BJ (cell line): ENCODE results near the gene DIS3L2. TPM values are rescaled to one million over a fixed set of nuclear protein-coding genes. Genes with fewer than 3 reads are reported as not detected.
"Not testable (repeated sequence)": the region's sequence is repeated elsewhere in the genome, so short reads cannot be mapped to it uniquely, and the experiment has no call there.

ENCODE experiments used
- CTCF ChIA-PET: fragments of 350-600 bp; formaldehyde crosslinking; extraction: SDS; loops from one replicate; lab custom pipeline; 2021; ENCODE audit warnings: antibody characterized with exemption, inconsistent platforms; lab: Yijun Ruan, JAX
- POLR2A ChIA-PET: fragments of 300-600 bp; sonication (Branson Sonifier 250); formaldehyde crosslinking; extraction: SDS; loops from one replicate; lab custom pipeline; 2021; ENCODE audit warnings: antibody characterized with exemption; lab: Charles Lee
- DNase-seq: peaks from one replicate; pipeline ENCODE4 v3.0.0-alpha.2; 2011; ENCODE audit warnings: low read depth
- H3K27me3 ChIP-seq: 2 replicates; pipeline ENCODE4 v1.6.0; 2011; ENCODE audit warnings: low read length; ENCODE audit not compliant: control insufficient read depth, insufficient read depth
- H3K36me3 ChIP-seq: 2 replicates; pipeline ENCODE4 v1.5.1; 2011; ENCODE audit warnings: low read length; ENCODE audit not compliant: control insufficient read depth, insufficient read depth
- H3K4me3 ChIP-seq: 2 replicates; pipeline ENCODE4 v1.5.1; 2011; ENCODE audit warnings: low read depth, mild to moderate bottlenecking, control low read depth, low read length
- polyA plus RNA-seq: library from polyadenylated mRNA; depleted of rRNA; stranded (reverse); fragments of >200 nt; gene quantifications from 2 replicates; pipeline ENCODE4 v1.2.3, GENCODE V29; 2011
- TF ChIP-seq, protein P1 (sequence below): IDR thresholded peaks from 2 replicates; pipeline ENCODE4 v1.5.1; 2011; ENCODE audit warnings: low read depth, mild to moderate bottlenecking, control low read depth, inconsistent platforms, low read length, moderate library complexity; ENCODE audit not compliant: insufficient read depth

DIS3L2 gene
- polyA plus RNA-seq, 1 experiment, result 12.4 TPM

DNA sequence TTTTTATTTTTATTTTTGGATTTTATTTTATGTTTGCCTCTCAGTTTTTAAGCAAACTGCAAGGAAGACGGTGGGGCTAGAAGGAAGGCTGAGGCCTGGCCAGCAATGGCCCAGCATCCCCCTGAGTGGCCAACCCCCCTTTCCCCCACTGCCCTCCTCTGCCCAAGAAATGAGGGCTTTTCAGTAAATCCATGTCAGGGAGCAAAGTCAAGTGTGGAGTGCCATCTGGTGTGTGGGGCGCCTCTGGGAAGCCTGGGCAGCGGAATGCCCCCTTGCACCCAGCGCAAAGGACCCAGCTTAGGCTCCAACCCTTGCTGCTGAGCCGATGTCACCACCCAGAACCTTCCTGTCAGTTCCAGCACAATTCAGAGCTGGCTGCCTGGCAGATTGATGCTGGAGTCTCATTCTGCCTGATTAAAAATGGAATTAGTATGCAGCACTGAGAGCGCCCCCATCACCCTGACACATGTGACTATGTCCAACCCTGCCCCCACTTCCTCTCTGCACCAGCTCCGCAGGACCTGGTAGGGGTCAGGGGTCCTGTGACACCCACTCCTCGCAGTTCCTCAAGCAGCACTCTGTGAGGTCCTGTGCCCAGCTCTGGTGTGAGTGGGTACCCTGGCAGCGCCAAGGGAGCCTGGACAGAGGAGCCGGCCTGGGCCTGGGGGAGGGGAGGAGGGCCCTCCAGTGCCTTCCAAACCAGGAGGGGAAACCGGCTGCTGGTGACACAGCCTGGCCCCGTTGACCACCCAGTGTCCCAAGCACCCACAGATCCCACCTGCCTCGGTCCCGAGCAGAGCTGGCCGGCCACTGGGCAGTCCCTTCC lies 407.8 kb downstream of the DIS3L2 start:
- no peak for DNase-seq
- no peaks in the 10 kb centered on the region; the same call in 1 of the 2 replicates for H3K27me3 ChIP-seq
- no peaks in the 10 kb centered on the region for H3K36me3 ChIP-seq
- TF ChIP-seq, protein P1, sequence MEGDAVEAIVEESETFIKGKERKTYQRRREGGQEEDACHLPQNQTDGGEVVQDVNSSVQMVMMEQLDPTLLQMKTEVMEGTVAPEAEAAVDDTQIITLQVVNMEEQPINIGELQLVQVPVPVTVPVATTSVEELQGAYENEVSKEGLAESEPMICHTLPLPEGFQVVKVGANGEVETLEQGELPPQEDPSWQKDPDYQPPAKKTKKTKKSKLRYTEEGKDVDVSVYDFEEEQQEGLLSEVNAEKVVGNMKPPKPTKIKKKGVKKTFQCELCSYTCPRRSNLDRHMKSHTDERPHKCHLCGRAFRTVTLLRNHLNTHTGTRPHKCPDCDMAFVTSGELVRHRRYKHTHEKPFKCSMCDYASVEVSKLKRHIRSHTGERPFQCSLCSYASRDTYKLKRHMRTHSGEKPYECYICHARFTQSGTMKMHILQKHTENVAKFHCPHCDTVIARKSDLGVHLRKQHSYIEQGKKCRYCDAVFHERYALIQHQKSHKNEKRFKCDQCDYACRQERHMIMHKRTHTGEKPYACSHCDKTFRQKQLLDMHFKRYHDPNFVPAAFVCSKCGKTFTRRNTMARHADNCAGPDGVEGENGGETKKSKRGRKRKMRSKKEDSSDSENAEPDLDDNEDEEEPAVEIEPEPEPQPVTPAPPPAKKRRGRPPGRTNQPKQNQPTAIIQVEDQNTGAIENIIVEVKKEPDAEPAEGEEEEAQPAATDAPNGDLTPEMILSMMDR, result no peak
- POLR2A ChIA-PET, result no interaction called here
- CTCF ChIA-PET, result interaction anchor here (0.7 to 2.8 kb wide), 4 partner anchors 9 to 449 kb away, joined by 3 to 13 read pairs (median 4); partner anchors contain the start of gene ALPP
- H3K4me3 ChIP-seq, result no peak overlapping the region

DNA sequence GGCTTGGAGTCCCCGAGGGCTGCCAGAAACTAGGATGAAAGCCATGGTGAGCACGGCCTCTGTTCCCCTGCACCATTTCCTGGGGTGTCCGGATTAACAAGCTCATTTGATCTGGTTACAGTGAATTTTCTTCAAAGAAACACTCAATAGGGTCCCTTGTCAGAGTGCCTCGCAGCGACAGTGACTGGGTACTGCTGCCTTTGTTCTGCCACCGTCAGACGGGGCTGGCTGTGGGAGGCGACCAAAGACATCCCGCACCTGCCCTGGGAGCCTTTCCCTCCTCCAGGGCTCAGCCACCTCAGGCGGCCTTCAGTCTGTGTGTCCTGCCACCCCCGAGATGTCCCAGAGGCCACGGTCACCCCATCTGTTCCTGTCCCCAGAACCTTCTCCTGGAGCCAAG lies 408.5 kb downstream of the DIS3L2 start:
- H3K4me3 ChIP-seq, H3K36me3 ChIP-seq, POLR2A ChIA-PET, H3K27me3 ChIP-seq, DNase-seq: not testable (repeated sequence)
- CTCF ChIA-PET, result interaction anchor here (0.8 to 1.6 kb wide), 2 partner anchors 16 to 21 kb away, joined by 3 to 4 read pairs; no protein-coding TSS in a partner anchor

DNA sequence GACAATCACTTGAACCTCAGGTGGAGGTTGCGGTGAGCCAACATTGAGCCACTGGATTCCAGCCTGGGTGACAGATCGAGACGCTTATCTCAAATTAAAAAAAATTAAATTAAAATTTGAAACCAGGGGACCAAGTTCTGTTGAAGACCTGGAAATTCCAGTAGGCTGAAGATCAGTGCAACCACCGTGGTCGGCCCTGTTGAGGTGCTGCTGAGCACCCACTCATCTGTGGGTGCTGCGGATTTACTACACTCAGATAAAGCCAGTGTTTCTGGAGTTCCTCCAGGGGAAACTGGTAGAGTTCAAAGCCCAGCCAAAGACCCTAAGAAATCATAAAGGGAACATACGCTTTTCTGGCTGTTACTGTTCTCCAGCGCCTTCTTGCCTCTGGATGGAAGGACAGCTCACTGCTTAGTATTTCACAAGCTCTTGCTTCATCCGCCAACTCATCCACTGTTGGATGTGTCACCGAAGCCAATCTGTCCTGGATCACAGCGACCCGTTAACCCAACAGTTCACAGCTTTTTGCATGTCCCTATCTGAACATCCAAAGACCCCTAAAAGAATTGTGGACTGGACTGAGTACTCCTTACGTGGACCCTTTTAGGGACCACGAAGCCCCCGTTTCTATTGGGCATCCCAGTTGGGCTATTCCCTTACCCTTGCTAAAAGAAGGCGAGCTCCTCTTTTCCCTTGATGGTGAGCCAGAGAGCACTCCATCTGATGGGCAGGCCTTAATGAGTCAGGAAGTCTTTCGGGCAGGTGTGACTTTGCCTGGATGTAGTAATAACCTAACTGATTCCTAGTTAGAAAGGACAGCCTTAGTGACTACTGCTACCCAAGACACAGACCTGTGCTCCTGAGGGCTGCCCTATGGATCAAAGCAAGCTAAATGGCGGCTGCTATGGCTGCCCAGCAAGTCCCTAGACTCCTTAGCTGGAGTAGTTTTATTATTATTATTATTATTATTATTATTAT lies 411.0 kb downstream of the DIS3L2 start:
- CTCF ChIA-PET, result interaction anchor here (0.8 to 1.4 kb wide), 3 partner anchors 67 to 472 kb away, joined by 3 to 6 read pairs (median 3); no protein-coding TSS in a partner anchor
- TF ChIP-seq, protein P1, result no peak
- POLR2A ChIA-PET, result no interaction called here
- DNase-seq, result no peak
- Histone ChIP-seq H3K4me3 (no peak overlapping the region), H3K36me3 (no peaks in the 10 kb centered on the region), H3K27me3 (peaks cover 2% of the 10 kb centered on the region; the same call in 1 of the 2 replicates)

DNA sequence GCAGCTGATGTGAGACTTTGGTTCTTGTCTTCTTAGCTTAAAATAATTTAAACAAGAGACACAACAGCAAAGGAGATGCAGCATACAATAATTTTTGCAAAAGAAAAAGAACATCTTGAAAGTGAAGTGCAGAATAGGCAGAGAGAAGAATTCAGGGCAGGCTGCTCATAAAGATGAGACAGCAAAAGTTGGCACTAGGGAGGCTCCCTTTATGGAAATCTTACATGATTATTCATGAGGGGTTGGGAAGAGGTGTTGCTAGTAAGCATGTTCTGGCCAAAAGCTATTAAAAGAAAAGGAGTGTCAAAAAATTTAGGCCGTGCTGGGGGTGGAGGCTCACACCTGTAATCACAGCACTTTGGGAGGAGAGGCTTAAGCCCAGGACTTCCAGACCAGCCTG lies 412.8 kb downstream of the DIS3L2 start:
- POLR2A ChIA-PET, result no interaction called here
- Histone ChIP-seq H3K4me3 (no peak overlapping the region), H3K36me3 (no peaks in the 10 kb centered on the region), H3K27me3 (peaks cover 2% of the 10 kb centered on the region; the same call in 1 of the 2 replicates)
- TF ChIP-seq, protein P1, result no peak
- DNase-seq, result no peak
- CTCF ChIA-PET, result interaction anchor here (0.6 to 1.1 kb wide), 5 partner anchors 8 to 40 kb away, joined by 3 to 4 read pairs (median 3); no protein-coding TSS in a partner anchor

DNA sequence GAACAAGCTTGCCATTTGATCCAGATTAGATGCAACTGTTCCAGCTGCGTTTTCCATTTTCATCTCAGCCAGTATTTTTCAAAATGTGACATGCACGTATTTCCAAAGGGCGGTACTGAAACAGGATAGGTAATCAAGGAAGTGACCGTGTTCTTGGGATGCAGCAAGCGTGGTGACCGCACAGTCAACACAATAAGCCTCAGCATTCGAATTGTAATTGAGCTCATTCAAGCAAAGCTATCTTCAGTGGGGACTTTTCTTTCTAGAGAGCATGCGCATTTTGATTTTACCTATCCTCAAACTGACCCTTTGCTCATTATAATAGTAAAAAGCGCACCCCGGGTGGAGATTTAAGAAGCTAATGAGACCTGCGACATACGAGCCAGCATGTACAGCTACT lies 413.7 kb downstream of the DIS3L2 start:
- TF ChIP-seq, protein P1, result no peak
- H3K27me3 ChIP-seq, result peaks cover 2% of the 10 kb centered on the region; the same call in 1 of the 2 replicates
- ChIA-PET CTCF (interaction anchor here (0.8 to 0.9 kb wide), 3 partner anchors 9 to 31 kb away, joined by 3 read pairs; no protein-coding TSS in a partner anchor), POLR2A (no interaction called here)
- no peak for DNase-seq
- H3K4me3 ChIP-seq, result no peak overlapping the region
- H3K36me3 ChIP-seq, result no peaks in the 10 kb centered on the region
